Activated CD4-positive, alpha-beta T cell treated with anti-CD3 and anti-CD28 coated beads, Interleukin-10, Interleukin-2, amounts not matched to agents 100 ng/mL and 50 ng/mL, durations not matched to agents 16 hours and 8 hours (primary cell): Measurements from ENCODE around the gene TRIO.

Experiments used
- DNase-seq: peaks from one replicate; pipeline ENCODE4 v3.0.0-alpha.2; 2020

Gene TRIO

GRCh38 chr5:14231890-14232289 is 88.7 kb downstream of the TRIO start:
- DNase-seq: no peak

GRCh38 chr5:14234204-14234603 is 91.1 kb downstream of the TRIO start:
- DNase-seq: no peak

DNA sequence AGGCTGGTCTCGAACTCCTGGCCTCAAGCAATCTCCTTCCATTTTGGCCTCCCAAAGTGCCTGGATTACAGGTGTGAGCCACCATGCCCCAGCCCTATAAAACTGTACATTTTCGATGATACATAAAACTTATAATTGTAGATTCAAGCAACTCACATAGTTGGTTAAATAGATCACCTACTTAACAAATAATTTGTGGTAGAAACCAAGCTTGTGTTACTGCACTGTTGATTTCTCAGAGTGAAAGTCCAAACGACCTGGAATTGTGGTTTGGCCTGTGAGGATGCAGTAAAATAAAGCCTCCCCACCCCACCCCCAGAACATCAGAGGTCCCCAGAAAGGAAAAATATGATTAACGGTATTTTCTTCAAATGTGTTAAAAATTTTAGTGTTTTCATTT is 92.7 kb downstream of the TRIO start:
- DNase-seq: no peak

DNA sequence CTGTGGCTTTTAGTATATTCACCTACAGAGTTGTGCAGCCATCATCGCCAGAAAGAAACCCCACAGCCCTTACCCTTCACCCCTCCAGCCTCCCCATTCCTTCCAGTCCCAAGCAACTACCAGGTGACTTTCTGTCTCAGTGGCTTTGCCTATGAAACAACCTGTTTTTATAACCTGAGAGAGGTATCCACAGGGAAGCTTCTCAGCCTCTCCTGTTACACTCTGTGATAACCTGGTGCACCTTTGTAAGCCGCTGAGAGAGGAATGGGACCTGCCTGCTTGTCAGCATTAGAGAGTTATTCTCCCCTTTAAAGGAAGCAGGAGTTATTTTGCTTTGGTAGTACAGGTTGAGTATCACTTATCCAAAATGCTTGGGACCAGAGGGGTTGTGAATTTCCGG is 93.6 kb downstream of the TRIO start:
- DNase-seq: no peak

- DNase-seq: no peak
These were observed 94.4 kb downstream of the TRIO start for GRCh38 chr5:14237317-14238086.

- no peak for DNase-seq
These were observed 95.1 kb downstream of the TRIO start for GRCh38 chr5:14238272-14238671.

DNA sequence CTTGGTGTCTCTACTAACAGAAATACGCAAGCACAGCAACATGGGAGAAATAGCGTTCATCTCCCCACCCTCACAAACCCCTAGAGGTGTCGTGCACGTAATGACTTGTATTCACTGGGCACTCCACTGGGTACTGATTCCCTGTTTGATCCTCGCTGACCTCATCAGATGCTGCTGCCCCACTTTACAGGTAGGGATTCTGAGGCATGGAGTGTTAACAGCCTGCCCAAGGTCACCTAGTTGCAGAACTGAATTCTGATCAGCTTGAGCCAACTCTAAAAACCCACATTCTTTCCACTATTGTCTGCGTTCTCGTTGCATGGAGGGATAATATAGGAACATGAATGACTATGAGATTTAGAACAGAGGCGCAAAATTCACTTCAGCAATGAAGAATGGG is 96.3 kb downstream of the TRIO start:
- no peak for DNase-seq

DNA sequence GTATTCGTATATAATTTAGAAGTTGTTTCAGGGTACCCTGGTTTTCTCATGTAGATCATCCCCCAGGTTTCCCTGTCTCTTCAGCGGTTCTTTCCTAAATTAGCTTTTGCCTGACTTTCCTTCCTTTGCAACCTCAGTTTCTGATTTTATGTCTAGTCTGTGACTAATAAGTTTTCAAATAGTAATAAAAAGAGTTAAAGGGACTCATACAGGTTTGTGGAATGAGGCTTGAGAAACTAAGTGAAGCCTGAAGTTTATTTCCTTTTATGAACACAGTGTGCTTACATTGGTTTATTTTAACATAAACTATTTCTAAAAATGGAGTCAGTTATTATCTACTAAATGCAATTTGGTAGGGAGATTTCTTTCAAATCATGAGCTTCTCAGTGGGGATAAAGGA is 96.8 kb downstream of the TRIO start:
- no peak for DNase-seq

DNA sequence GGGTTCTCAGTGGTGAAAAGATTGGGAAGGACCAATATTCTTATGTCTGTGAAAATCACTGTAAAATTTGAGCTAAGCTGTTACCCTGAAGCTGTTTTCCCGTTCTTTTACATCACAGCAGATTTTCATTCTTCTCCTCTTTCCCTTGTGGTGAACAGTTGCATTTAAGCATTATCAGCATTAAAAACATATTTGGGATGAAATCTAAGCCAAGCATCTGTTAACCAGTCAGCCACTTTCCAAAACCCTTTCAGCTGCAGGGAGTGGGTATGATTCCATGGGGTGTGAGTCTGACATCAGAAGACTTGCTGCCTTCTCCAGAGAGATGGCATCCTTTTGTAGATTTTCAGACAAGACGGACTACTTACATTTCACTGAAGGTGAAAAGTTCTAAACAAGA is 97.2 kb downstream of the TRIO start:
- DNase-seq: no peak

GRCh38 chr5:14241141-14241540 is 98.0 kb downstream of the TRIO start:
- no peak for DNase-seq

- DNase-seq: no peak
These were observed 99.3 kb downstream of the TRIO start for GRCh38 chr5:14242447-14242846.

GRCh38 chr5:14242871-14243383 is 99.8 kb downstream of the TRIO start:
- DNase-seq: no peak

DNA sequence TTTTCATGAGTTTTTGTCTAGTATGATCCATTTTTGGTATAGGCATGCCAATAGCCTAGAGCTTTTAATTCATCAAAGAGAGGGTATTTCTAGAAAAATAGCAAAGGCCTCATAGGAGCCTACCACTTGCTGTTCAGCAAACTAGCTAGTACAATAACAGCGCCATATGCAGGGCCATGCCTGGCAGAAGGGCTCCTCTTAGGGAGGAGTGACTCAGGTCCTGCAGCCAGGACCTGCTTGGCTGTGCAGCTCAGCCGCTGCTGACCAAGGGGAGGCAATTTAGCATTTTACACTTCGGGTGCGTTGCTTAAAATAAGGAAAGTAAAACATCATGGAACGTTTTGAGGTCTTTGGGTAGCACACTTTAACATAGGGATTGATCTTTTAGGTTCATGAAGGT is 100.6 kb downstream of the TRIO start:
- DNase-seq: no peak

- no peak for DNase-seq
These were observed 101.6 kb downstream of the TRIO start for GRCh38 chr5:14244721-14245120.

DNA sequence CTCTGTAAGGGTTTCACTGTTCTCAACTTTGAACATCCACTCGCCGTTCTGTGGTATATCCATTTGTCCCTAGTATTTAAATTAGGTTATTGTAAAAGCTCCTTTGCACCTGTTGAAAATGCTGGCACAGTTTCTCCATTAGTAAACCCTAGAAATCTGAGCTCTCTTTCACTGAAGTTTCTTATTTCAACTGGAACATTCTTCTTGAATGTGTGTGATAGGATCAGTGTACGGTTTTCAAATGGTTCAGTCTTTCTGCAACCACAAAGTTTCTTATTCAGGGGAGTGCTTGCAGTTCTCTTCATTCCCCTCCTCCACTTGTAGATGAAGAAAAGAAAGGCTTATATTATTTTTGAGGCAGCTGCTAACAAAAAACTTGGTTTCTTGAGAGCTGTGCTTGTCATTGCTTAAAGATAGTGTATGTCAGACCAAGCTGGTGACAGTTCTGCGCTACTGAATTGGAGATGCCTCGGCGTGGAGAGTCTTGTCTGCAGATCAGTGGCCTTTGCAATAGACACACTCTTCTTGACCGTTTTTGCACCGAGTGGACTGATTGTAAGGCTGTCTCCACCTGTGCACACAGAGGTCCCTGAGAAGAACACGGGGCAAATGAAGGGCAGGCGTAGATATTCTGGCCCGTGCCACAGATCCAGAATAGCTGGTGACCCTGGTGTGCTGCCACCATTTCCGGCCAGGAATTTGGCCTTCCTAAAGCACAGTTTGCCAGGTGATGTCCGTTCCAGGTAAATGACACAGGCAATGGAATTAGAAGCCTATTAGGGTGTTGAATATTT is 102.2 kb downstream of the TRIO start:
- DNase-seq: no peak

DNA sequence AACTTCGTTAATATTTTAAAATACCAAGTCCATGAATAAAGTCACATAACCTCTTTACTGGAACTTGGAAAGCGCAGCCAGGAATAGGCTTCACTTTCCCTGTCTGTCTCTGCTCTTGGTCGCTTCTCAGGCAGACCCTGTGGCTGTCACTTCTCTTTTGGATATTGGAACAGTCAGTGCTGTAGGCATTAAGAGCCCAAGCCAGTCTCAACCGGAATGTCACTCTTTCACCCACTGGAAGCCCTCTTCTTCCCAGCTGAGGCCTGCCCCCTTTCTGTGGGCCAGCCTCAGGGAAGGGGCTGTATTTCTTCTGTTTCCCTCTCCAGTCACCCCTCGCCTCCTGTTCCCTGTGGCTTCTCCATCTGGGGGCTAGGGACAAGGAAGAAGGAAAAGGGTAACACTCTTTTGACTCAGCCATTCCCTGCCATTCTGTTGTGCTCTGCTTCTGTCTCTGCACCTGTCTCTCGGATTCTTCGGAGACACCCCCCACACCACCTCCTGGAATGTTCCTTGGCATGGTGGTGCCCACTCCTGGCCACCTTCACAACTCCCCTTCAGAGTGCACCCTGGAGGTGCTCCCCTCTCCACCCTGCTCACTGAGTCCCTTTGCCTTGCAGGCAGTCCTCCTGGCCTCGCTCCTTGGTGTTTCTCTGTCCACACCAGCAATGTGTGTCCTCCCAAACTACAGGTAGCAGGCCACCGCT is 103.4 kb downstream of the TRIO start:
- DNase-seq: no peak

GRCh38 chr5:14247054-14247386 is 103.9 kb downstream of the TRIO start:
- DNase-seq: no peak

GRCh38 chr5:14249258-14250082 is 106.3 kb downstream of the TRIO start:
- no peak for DNase-seq

GRCh38 chr5:14250084-14250695 is 107.0 kb downstream of the TRIO start:
- no peak for DNase-seq

- DNase-seq: no peak
These were observed 107.9 kb downstream of the TRIO start for GRCh38 chr5:14250748-14251701.

DNA sequence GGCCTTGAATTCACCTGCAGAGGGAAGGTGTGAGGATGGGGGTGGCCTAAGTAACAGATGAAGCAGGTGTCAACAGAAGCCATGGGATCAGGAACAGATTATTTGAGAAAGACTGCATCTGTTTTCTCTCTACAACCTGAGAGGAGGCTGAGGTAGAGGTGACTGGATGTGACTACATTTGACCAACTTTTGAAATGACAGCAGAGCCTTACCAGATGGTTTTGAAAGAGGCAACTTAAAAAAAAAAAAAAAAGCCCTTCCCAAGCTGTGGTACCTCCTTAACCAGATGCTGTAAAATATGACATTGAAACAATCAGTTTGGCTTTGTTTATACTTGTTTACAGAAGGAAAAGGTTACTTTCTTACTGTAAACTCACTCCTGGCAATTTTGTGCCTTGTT is 108.6 kb downstream of the TRIO start:
- DNase-seq: no peak
